Trophoblast cell (in vitro differentiated cells and primary cell): ENCODE measurements around the gene NOLC1.

Experiments
- DNase-seq, 2 donors: peaks; one replicate each; pipeline ENCODE4 v3.0.0-alpha.2; 2016
- H2AFZ ChIP-seq: 2 replicates; pipeline ENCODE4 v1.6.1; 2013; ENCODE audit warnings: low read length, moderate library complexity, mild to moderate bottlenecking; ENCODE audit not compliant: insufficient read depth, poor library complexity
- H2AK5ac ChIP-seq: 2 replicates; pipeline ENCODE4 v1.6.1; 2013; ENCODE audit warnings: mild to moderate bottlenecking, low read length
- H2BK120ac ChIP-seq: 2 replicates; pipeline ENCODE4 v1.6.1; 2013; ENCODE audit warnings: low read length, mild to moderate bottlenecking, moderate library complexity; ENCODE audit not compliant: insufficient read depth, poor library complexity
- H2BK12ac ChIP-seq: 2 replicates; pipeline ENCODE4 v1.6.1; 2013; ENCODE audit warnings: mild to moderate bottlenecking, low read length, moderate library complexity
- H2BK5ac ChIP-seq: 2 replicates; pipeline ENCODE4 v1.6.1; 2013; ENCODE audit warnings: low read length, low read depth, moderate library complexity, mild to moderate bottlenecking; ENCODE audit not compliant: poor library complexity
- H3K14ac ChIP-seq: 2 replicates; pipeline ENCODE4 v1.6.1; 2013; ENCODE audit warnings: mild to moderate bottlenecking, low read length
- H3K18ac ChIP-seq: 2 replicates; pipeline ENCODE4 v1.6.1; 2013; ENCODE audit warnings: mild to moderate bottlenecking, low read length
- H3K23ac ChIP-seq: 2 replicates; pipeline ENCODE4 v1.6.1; 2013; ENCODE audit warnings: low read length
- H3K27ac ChIP-seq: 2 replicates; pipeline ENCODE4 v1.5.1; 2013; ENCODE audit warnings: low read depth, mild to moderate bottlenecking, inconsistent platforms, low read length, moderate library complexity
- H3K27me3 ChIP-seq: 2 replicates; pipeline ENCODE4 v1.6.1; 2013; ENCODE audit warnings: inconsistent platforms, mild to moderate bottlenecking, low read length, moderate library complexity; ENCODE audit not compliant: insufficient read depth
- H3K36me3 ChIP-seq, 2 experiments: 1 replicate in 1 of 2; 2 replicates in 1 of 2; pipeline ENCODE4 v1.6.1; 2013; ENCODE audit warnings: low read length in 2 of 2, mild to moderate bottlenecking in 2 of 2, moderate library complexity in 1 of 2; ENCODE audit not compliant: insufficient read depth in 2 of 2, control insufficient read depth in 1 of 2
- H3K4ac ChIP-seq: 2 replicates; pipeline ENCODE4 v1.6.1; 2013; ENCODE audit warnings: low read depth, mild to moderate bottlenecking, low read length, moderate library complexity
- H3K4me1 ChIP-seq, 2 experiments: 1 replicate in 1 of 2; 2 replicates in 1 of 2; pipeline ENCODE4 v1.6.1; 2013; ENCODE audit warnings: low read length in 2 of 2, mild to moderate bottlenecking in 2 of 2, moderate library complexity in 1 of 2; ENCODE audit not compliant: insufficient read depth in 2 of 2, control insufficient read depth in 1 of 2
- H3K4me2 ChIP-seq: 2 replicates; pipeline ENCODE4 v1.6.1; 2013; ENCODE audit warnings: inconsistent platforms, mild to moderate bottlenecking, low read length, moderate library complexity
- H3K4me3 ChIP-seq: 2 replicates; pipeline ENCODE4 v1.5.1; 2013; ENCODE audit warnings: mild to moderate bottlenecking, low read depth, low read length, inconsistent platforms
- H3K79me1 ChIP-seq: one replicate; pipeline ENCODE4 v1.6.1; 2013; ENCODE audit warnings: low read length
- H3K79me2 ChIP-seq: 2 replicates; pipeline ENCODE4 v1.6.1; 2013; ENCODE audit warnings: low read length, mild to moderate bottlenecking; ENCODE audit not compliant: control insufficient read depth, insufficient read depth, poor library complexity
- H3K9ac ChIP-seq: 2 replicates; pipeline ENCODE4 v1.6.1; 2013; ENCODE audit warnings: mild to moderate bottlenecking, low read length
- H3K9me3 ChIP-seq: 2 replicates; pipeline ENCODE4 v1.6.1; 2013; ENCODE audit warnings: low read depth, mild to moderate bottlenecking, control low read depth, inconsistent platforms, low read length; ENCODE audit not compliant: insufficient read depth
- H4K12ac ChIP-seq: 2 replicates; pipeline ENCODE4 v1.6.1; 2013; ENCODE audit warnings: low read depth, mild to moderate bottlenecking, low read length, moderate library complexity
- H4K8ac ChIP-seq: 2 replicates; pipeline ENCODE4 v1.6.1; 2013; ENCODE audit warnings: low read depth, mild to moderate bottlenecking, low read length, moderate library complexity
- H4K91ac ChIP-seq: one replicate; pipeline ENCODE4 v1.6.1; 2013; ENCODE audit warnings: low read depth, mild to moderate bottlenecking, low read length, moderate library complexity
- WGBS: extraction: QIAGEN DNeasy Blood & Tissue Kit; methylation state at CpG from one replicate; pipeline ENCODE4 v1.1.7; 2013; ENCODE audit warnings: missing lambda C conversion rate; ENCODE audit not compliant: insufficient read length, insufficient coverage; ENCODE audit errors: extremely low coverage; 5-methylcytosine and 5-hydroxymethylcytosine counted together

Gene NOLC1

DNA sequence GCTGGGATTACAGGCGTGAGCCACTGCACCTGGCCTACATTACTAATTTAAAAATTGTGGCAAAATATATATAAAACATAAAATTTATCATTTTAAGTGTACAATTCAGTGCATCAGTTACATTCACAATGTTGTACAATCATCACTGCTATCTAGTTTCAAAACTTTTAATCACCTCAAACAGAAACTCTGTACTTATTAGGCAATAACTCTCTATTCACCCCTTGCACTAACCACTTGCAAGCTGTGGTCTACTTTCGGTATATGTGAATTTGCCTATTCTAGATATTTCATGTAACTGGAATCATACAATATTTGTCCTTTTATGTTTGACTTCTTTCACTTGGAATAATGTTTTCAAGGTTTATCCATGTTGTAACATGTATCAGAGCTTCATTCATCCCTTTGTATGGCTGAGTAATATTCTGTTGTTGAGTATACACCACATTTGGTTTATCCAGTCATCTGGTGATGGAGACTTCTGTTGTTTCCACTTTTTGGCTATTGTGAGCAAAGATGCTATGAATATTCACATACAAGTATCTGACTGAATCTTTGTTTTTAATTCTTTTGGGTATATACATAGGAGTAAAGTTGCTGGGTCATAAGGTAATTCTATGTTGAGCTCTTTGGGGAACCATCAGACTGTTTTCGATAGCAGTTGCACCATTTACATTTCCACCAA lies 59.6 kb downstream of the NOLC1 start:
- no peak overlapping the region for H4K8ac ChIP-seq
- H4K91ac ChIP-seq = no peak overlapping the region
- no peak overlapping the region for H2AFZ ChIP-seq
- H2AK5ac ChIP-seq = no peak overlapping the region
- no peak overlapping the region for H2BK120ac ChIP-seq
- H3K4me3 ChIP-seq = no peak overlapping the region
- no peak overlapping the region for H3K14ac ChIP-seq
- H3K4ac ChIP-seq = no peak overlapping the region
- no peak for DNase-seq
- H4K12ac ChIP-seq = no peak overlapping the region
- WGBS = no CpG with 5 or more reads among the region's 3 CpGs
- no peaks in the 10 kb centered on the region for H3K79me2 ChIP-seq
- H3K18ac ChIP-seq = no peak overlapping the region
- no peaks in the 10 kb centered on the region for H3K36me3 ChIP-seq
- H2BK12ac ChIP-seq = no peak overlapping the region
- no peaks in the 10 kb centered on the region for H3K27me3 ChIP-seq
- no peak overlapping the region for H3K23ac ChIP-seq
- no peak overlapping the region for H3K9ac ChIP-seq
- no peaks in the 10 kb centered on the region for H3K4me1 ChIP-seq
- no peak overlapping the region for H3K4me2 ChIP-seq
- no peak overlapping the region for H2BK5ac ChIP-seq
- H3K79me1 ChIP-seq = no peaks in the 10 kb centered on the region
- H3K9me3 ChIP-seq = no peaks in the 10 kb centered on the region
- H3K27ac ChIP-seq = no peak overlapping the region
